GM19463 (cell line): ENCODE results near the gene RASSF10.

Experiments
- ATAC-seq: cut with Tn5 transposase; IDR thresholded peaks from one replicate; pipeline ENCODE4 v1.9.1; 2021; ENCODE audit warnings: mild to moderate bottlenecking, moderate library complexity; ENCODE audit not compliant: unreplicated experiment

The RASSF10 gene

DNA sequence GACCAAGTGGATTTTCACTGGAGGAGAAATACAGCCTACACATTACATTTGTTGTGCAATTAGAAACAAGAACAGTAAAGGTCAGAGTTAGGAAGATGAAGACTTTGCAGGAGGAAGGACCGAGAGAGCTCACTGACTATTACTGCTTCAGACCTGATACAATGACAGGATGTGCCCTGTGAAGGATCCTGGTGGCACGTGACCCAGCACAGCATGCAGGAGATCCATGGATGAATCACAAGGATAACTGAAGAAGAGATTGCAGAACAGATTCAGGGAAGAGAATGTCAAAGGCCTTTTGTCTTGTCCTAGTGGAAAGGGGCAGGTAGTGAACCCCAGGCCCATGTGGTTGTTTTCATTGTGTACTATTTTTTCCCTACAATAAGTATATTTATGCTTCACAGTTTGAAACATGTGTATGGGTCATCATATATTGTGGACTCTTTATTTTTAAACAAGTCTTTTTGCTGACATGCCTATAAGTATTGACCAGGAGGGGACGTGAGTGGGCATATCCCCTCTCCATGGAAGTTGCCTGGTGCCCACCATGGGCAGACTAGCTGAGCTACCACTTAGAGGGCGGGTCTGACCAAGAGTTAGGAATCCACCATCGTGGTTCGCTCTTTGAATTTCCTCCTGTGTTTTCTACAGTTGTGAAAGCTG, 44.3 kb downstream of the RASSF10 start:
- no peak for ATAC-seq

DNA sequence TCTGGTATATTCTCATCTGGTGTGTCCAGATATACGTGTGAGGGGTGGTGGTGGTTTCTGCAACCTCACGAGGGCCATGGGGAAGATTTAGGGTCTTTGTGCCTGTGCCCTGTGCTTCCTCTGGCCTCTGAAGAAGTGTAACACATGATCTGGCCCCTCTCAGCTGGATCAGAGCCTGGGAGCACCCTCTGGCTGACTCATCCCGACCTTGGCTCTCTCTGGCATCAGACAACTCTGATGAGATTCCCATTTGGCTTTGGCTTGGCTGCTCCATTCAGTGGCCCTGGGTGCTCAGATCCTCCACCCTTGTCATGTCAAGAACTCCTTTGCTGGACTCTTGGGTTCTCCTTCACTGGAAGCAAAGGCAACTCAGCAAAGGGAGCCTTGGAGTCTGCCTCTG, 45.2 kb downstream of the RASSF10 start:
- ATAC-seq, result no peak

DNA sequence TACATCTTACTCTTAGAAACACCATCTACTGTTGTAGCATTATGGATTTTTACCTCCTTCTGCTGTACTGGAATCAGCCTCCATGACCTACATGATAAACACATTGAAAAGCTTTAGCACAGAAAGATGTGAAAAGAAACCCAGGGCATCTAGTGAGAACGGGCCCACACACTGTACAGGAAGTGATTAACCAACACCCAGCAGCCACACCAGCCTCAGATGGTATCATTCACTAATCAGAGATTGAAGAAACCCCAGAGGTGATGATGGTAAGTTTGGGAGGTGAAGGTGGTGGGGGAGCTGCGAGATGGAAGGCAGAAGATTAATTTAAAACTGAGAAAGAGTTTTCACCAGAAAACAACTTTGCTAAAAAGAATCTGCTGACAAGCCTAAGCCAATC, 46.1 kb downstream of the RASSF10 start:
- ATAC-seq, result no peak

DNA sequence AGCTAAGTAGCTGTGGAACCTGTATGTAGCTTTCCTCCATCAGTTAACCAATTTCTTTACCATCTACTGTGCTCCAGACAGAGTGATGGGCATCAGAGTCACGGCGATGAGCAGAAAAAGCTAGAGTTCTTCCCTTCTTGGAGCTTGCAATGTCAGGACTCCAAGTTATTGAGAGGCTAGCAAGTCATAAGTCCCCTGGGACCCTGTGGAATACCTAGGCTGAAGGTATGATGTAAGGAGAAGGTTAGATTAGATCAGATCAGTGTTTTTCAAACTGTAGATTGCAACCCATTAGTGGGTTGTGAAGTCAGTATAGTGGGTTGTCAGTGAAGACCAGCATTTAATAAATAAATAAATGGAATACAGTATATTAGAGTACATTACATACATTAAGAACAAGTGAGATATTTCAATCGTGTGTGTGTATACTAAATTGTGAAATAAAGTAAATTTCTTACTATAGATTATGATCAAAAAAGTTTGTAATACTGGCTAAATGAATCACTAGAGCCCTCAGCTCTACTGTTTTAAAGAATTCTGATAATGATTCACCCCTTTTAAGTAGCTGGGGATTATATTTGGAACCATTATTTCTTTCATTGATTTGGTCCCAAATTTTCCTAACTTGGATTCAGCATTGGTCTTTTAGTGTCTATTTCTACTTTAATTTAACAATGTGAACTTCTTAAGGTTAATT, 52.3 kb downstream of the RASSF10 start:
- ATAC-seq, result no peak
